Measurements from ENCODE around the gene FRRS1.
"Not testable (repeated sequence)": the region's sequence is repeated elsewhere in the genome, so short reads cannot be mapped to it uniquely, and the experiment has no call there.

The FRRS1 gene

DNA sequence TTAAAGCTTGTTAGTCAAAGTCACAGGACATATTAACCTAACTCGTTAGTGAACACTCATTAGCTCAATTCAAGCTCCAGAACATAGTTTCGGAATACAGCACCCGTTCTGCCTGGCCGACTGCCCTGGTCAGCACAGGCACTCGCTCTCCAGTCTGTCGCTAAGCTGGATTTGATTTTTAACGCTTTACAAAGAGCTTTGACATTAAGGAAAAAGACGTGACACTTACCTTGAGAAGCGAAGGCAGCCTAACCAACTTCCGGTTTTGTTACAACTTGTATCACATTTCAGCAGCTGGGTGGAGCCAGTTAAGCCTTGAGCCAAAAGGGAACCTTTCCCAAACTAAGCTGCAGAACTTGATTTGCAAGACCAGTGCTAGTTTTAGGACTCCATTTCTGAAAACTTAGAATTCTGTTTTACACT is at the start of gene FRRS1:
Gene FRRS1 (minus strand): TSS at position 258 of the 423 bp plus-strand sequence. CDS start 17,867 bp downstream, outside the sequence.
- DNase-seq, result peak; percentile 68

- no peak for DNase-seq
Observed at GRCh38 chr1:99814373-99814900, 48.0 kb upstream of the FRRS1 start.

DNA sequence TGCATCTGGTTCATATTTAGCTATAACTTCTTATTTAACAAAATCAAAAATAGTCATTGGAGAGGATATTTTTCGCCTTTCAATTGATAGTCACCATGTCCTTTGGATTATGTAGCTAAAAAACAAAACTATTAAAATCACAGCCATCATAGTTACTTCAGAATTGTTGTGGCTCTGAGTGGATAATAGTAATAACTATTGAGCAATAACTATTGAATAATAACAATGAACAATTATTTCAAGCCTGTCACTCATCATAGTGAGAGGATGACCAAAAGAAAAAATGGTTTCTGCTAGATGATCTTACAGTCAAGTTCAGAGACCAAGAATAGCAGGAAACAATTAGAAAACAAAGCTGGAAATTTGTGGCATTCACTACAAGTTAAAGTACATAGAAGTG is 45.3 kb upstream of the FRRS1 start:
- DNase-seq, result no peak

DNA sequence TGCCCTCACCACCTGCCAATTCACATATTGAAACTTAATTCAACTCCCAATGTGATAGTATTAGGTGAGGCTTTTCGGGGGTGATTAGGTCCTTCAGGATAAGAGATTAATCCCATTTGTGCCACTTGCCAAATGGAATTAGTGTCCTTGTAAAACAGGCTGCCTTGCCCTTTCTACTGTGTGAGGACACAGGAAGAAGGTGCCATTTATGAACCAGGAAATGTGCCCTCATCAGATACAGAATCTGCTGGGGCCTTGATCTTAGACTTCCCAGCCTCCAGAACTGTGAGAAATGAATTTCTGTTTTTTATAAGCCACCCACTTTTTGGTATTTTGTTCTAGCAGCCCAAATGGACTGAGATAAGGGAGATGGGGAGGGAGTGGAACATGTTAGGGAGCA is 44.6 kb upstream of the FRRS1 start:
- no peak for DNase-seq

DNA sequence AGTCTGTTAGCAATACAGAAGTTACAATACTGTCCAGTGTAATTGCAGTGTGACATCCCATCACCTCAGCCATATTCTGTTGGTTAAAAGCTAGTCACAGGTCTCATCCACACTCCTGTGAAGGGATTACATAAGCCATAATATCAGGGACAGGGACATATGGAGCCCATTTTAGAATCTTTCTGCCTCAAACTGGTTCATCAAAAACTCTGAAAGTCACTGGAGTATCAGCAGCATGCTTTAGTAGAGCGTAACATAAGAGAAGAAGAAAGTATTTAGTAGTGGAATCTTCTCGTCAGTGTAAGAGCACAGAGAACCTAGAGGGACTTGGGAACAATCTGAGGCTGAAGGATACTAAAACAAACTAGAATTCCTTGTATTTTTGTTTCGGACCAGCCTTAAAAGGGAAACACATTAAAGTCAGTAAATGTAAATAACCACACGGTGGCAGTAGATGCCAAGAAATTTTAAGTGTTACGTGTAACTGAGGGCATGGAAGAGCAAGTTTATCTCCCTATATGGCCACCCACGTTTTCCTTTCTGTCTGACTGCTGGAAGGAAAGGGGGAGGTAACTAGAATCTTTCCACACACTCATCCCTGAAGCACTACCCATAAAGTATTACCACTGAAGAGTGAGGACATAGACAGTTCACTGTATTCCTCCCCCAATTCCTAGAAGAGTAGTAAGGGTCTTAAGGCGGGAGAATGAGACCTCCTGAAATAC is 42.1 kb upstream of the FRRS1 start:
- DNase-seq, result peak; percentile 97

DNA sequence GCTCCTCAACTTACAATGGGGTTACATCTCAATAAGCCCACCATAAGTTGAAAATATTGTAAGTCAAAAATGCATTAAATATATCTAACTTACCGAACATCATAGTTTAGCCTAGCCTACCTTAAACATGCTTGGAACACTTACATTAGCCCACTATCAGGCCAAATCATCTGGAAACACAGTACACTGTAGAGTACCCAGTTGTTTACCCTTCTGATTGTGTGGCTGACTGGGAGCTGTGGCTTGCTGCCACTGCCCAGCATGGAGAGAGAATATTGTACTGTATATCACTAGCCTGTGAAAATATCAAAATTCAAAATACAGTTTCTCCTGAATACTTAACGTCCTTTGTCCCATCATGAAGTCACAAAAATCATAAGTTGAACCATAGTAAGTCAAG is 40.4 kb upstream of the FRRS1 start:
- DNase-seq, result no peak

DNA sequence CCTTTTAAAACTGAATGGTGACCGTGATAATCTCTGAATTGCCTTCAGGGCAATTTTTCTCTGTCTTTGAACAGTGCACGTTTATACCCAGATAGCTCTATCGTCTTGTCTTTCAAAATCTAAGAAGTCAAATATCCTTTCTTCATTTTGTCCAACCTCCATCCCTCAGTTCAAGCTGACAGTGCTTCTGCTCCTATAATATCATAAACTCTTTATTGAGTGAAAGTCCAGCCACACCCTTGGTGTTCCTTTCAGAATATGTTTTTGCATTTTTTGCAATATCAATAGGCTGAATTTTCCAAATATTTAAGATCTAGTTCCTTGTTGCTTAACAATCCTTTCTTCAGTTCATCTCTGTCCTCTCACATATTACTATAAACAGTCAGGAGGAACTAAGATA is 35.1 kb upstream of the FRRS1 start:
- DNase-seq, result no peak

DNA sequence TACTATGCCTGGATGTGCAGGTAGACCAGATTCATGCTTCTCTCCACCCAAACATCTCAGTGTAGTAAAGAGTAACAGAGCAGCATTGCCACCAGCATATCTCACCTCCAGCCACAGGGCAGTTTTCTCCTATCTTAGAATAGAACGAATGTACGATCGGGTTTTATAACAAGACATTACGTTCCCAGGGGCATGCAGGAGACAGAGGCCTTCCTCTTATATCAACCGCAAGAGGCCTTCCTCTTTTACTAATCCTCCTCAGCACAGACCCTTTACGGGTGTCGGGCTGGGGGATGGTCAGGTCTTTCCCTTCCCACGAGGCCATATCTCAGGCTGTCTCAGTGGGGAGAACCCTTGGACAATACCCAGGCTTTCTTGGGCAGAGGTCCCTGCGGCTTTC is 27.4 kb upstream of the FRRS1 start:
- not testable (repeated sequence) for DNase-seq

GRCh38 chr1:99789715-99790114 is 23.3 kb upstream of the FRRS1 start:
- DNase-seq, result no peak

DNA sequence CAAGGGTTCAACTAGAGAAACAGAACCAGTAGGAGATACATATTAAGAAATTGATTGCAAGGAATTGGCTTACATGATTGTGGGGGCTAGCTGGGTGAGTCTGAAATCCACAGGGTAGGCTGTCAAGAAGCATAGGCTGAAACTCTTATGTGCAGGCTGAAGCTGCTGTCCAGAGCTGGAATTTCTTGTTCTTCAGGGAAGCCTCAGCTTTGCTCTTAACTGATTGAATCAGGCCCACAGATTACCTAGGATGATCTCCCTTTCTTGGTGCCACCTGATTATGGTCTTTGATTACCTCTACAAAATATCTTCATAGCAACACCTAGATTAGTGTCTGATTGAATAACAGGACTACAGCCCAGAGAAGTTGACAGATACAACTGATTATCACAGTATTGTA is 22.5 kb upstream of the FRRS1 start:
- DNase-seq, result no peak

- no peak for DNase-seq
Observed at GRCh38 chr1:99786751-99787501, 20.5 kb upstream of the FRRS1 start.

GRCh38 chr1:99784809-99785255 is 18.4 kb upstream of the FRRS1 start:
- no peak for DNase-seq

DNA sequence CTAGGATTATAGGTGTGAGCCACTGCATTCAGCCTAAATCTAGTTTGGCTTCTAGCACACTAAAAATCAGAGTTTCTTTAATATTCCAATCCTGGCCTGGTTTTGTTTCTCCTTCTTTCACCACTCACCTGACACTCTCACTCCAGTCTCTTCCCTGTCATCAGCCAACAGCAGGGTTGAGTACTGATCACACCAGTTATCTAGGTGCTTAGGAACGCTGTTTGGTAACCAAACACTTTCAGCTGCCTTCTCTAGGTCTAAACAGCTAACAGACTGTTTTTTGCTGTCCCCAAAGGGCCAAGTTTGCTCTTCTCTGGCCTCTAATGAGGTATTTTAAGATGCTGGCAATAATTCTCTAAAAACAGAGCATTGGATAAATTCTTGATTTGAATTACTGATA is 17.7 kb upstream of the FRRS1 start:
- no peak for DNase-seq

- no peak for DNase-seq
Observed at GRCh38 chr1:99782920-99783319, 16.5 kb upstream of the FRRS1 start.

GRCh38 chr1:99782397-99782796 is 16.0 kb upstream of the FRRS1 start:
- no peak for DNase-seq

DNA sequence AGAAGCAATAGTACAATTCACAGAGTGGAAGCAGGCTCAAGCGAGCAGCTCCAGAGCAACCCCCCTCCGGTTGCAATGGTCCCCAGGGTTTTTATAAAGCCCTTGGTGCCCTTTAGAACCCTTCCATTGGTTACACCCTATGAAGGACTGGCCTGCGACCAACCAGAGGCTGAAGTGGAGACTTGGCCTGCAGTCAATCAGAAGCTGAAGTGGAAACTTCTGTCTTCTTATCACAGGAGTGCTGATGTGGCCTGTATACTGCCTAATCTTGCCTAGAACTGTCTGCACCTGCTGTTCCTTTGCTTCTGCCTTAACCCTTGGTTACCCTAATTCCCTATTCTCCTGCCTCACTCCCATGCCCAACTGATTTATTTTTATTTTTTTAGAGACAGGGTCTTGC is 15.4 kb upstream of the FRRS1 start:
- no peak for DNase-seq

DNA sequence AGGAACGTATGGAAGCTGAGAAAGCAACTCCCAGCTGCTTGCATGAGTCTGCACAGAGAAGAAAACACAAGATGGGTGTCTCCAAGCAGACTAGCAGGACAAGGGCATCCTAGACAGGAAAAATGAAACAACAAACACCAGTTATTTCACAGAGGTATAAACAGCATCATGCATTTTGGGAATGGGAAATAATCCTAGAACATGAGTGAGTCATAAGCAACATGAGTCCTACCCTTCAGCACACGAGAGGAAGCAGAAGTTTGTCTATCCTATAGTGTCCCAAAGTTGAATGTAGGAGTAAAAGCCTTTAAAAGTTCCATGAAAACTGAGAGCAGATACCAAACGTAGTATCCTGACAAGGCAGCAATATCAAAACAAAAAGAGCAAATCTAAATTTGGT is 11.3 kb upstream of the FRRS1 start:
- DNase-seq, result no peak

DNA sequence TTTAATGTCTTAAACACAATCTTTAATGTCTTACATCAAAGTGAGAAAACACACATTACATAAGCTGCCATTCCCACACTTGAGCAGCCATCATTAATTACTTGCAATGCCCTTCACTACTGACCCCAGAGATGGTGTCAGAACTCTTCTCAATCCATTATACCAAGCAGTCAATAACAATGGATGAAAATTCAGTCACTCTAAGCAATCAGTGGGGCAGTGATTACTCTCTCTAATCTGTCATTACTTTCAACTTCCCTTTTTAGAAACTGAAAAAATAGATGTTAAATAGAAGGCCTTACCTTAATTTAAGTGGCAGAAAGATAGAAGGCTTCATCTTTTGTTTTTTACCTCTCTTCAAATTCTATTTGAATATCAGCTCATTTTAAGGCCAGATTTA is 9.7 kb upstream of the FRRS1 start:
- DNase-seq, result no peak

DNA sequence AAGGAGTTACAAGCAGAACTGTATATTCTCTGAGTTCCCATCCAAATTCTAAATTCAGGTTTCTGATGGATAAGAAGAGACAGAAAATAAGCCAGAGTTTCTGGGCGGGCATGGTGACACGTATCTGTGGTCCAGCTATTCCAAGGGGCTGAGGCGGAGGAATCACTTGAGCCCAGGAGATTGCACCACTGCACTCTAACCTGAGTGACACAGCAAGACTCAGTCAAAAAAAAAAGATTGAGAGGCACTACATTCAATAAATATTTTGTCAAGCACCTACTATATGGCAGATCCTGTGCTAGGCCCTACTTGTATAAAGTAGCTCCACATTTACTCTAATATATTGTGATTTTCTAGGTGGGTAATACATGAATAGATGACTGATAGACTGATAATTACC is 6.4 kb upstream of the FRRS1 start:
- DNase-seq, result no peak

DNA sequence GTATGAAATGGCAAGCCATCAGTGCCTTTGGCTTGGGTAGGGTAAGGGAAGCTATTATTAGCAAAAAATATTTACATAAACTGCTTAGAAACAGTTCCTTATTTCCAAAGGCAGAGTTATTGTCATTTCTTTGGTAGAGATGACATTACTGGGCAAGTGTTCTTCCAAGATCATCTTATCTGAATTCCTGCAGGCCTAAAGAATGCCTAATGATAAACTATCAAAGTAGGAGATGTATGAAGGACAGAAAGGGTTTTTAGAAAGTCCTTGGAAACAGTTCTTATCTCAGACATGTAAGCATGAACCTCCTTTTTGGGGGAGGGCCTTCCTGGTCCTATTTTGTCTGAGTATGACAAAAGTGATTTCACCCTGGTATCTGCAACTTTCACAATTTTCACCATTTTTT is 5.1 kb upstream of the FRRS1 start:
- no peak for DNase-seq

GRCh38 chr1:99768524-99769245 is 2.2 kb upstream of the FRRS1 start:
- peak; percentile 38 for DNase-seq

GRCh38 chr1:99768104-99768503 is 1.7 kb upstream of the FRRS1 start:
- no peak for DNase-seq

- no peak for DNase-seq
Observed at GRCh38 chr1:99764909-99765308, 1.5 kb downstream of the FRRS1 start.

GRCh38 chr1:99764439-99764838 is 2.0 kb downstream of the FRRS1 start:
- no peak for DNase-seq
